GM21528 (cell line): ENCODE data around the gene HS6ST2.
"Not testable (repeated sequence)": the region's sequence is repeated elsewhere in the genome, so short reads cannot be mapped to it uniquely, and the experiment has no call there.

ENCODE experiments used
- ATAC-seq: cut with Tn5 transposase; IDR thresholded peaks from one replicate; pipeline ENCODE4 v1.9.1; 2021; ENCODE audit warnings: mild to moderate bottlenecking, moderate library complexity; ENCODE audit not compliant: unreplicated experiment, low FRiP score

The HS6ST2 gene

GRCh38 chrX:132958091-132958703 lies at the start of gene HS6ST2:
TSS of gene HS6ST2 (minus strand) at chrX:132958629.
- ATAC-seq: no peak

GRCh38 chrX:133007458-133007857 lies 49.0 kb upstream of the HS6ST2 start:
- no peak for ATAC-seq

GRCh38 chrX:133005616-133006015 lies 47.2 kb upstream of the HS6ST2 start:
- ATAC-seq: no peak

GRCh38 chrX:133005042-133005441 lies 46.6 kb upstream of the HS6ST2 start:
- ATAC-seq: no peak

- ATAC-seq: no peak
Measured at GRCh38 chrX:132999209-132999608, 40.8 kb upstream of the HS6ST2 start.

GRCh38 chrX:132990835-132991234 lies 32.4 kb upstream of the HS6ST2 start:
- ATAC-seq: no peak

- ATAC-seq: no peak
Measured at GRCh38 chrX:132986556-132986955, 28.1 kb upstream of the HS6ST2 start.

GRCh38 chrX:132984058-132984650 lies 25.7 kb upstream of the HS6ST2 start:
- ATAC-seq: no peak

GRCh38 chrX:132983496-132983895 lies 25.1 kb upstream of the HS6ST2 start:
- ATAC-seq: no peak

GRCh38 chrX:132980035-132980434 lies 21.6 kb upstream of the HS6ST2 start:
- ATAC-seq: not testable (repeated sequence)

GRCh38 chrX:132968296-132968949 lies 10.0 kb upstream of the HS6ST2 start:
- no peak for ATAC-seq

- ATAC-seq: no peak
Measured at GRCh38 chrX:132967049-132967448, 8.6 kb upstream of the HS6ST2 start.

- no peak for ATAC-seq
Measured at GRCh38 chrX:132965461-132965860, 7.0 kb upstream of the HS6ST2 start.

GRCh38 chrX:132961511-132961910 lies 3.1 kb upstream of the HS6ST2 start:
- no peak for ATAC-seq

- ATAC-seq: no peak
Measured at GRCh38 chrX:132957211-132958090, 978 bp downstream of the HS6ST2 start.

- ATAC-seq: no peak
Measured at GRCh38 chrX:132956421-132957210, 1.8 kb downstream of the HS6ST2 start.

GRCh38 chrX:132955690-132956089 lies 2.7 kb downstream of the HS6ST2 start:
- no peak for ATAC-seq

GRCh38 chrX:132954323-132954722 lies 4.1 kb downstream of the HS6ST2 start:
- ATAC-seq: no peak

GRCh38 chrX:132953354-132953753 lies 5.1 kb downstream of the HS6ST2 start:
- ATAC-seq: no peak

- ATAC-seq: no peak
Measured at GRCh38 chrX:132948648-132949260, 9.7 kb downstream of the HS6ST2 start.
